Small intestine (tissue), 7 donors: ENCODE data around the gene TNFSF9. TPM values are rescaled to one million over a fixed set of nuclear protein-coding genes. Genes with fewer than 3 reads are reported as not detected.

Experiments
- DNase-seq, 2 donors: peaks; one replicate each; pipeline versions ENCODE4 v3.0.0 to v3.0.0-alpha.2; 2013
- FAIRE-seq: peaks from 2 replicates; lab custom pipeline; 2012; peaks lifted over from hg19 to GRCh38; lab: Jason Lieb, UNC
- H3K27ac ChIP-seq, 3 donors: one replicate each; pipeline ENCODE4 v1.5.1; 2013; ENCODE audit warnings: low read length in 2 of 3, mild to moderate bottlenecking in 2 of 3, control low read depth in 1 of 3, inconsistent platforms in 1 of 3, low read depth in 1 of 3, moderate library complexity in 1 of 3
- H3K27me3 ChIP-seq, 3 donors: one replicate each; pipeline ENCODE4 v1.6.1; 2013; ENCODE audit warnings: low read length in 3 of 3, inconsistent platforms in 1 of 3; ENCODE audit not compliant: control insufficient read depth in 3 of 3, insufficient read depth in 3 of 3
- H3K36me3 ChIP-seq, 3 donors: one replicate each; pipeline ENCODE4 v1.6.1; 2013; ENCODE audit warnings: low read length in 3 of 3, inconsistent platforms in 1 of 3, low read depth in 1 of 3, mild to moderate bottlenecking in 1 of 3, moderate library complexity in 1 of 3; ENCODE audit not compliant: control insufficient read depth in 3 of 3, insufficient read depth in 2 of 3
- H3K4me1 ChIP-seq, 3 donors: one replicate each; pipeline ENCODE4 v1.6.1; 2013; ENCODE audit warnings: low read length in 2 of 3, inconsistent platforms in 1 of 3, low read depth in 1 of 3, mild to moderate bottlenecking in 1 of 3, moderate library complexity in 1 of 3; ENCODE audit not compliant: control insufficient read depth in 3 of 3, insufficient read depth in 2 of 3
- H3K4me3 ChIP-seq, 3 donors: one replicate each; pipeline ENCODE4 v1.5.1; 2013; ENCODE audit warnings: low read length in 3 of 3, control low read depth in 1 of 3, inconsistent platforms in 1 of 3, low read depth in 1 of 3, mild to moderate bottlenecking in 1 of 3, moderate library complexity in 1 of 3
- H3K9me3 ChIP-seq, 2 donors: one replicate each; pipeline ENCODE4 v1.6.1; 2013; ENCODE audit warnings: low read depth in 1 of 2, low read length in 1 of 2; ENCODE audit not compliant: control insufficient read depth in 2 of 2, insufficient read depth in 1 of 2
- WGBS, 3 donors: extraction: QIAGEN DNeasy Blood & Tissue Kit; methylation state at CpG; one replicate each; pipeline ENCODE4 v1.1.7; 2013; 5-methylcytosine and 5-hydroxymethylcytosine counted together
- polyA plus RNA-seq, 4 donors: library from polyadenylated mRNA; stranded (reverse) in 3 of 4; unstranded in 1 of 4; fragments of 200-250 nt in 3 of 4; fragments of 120-200 nt in 1 of 4; gene quantifications; one replicate each; pipeline versions ENCODE4 v1.2.1 to v1.2.3, GENCODE V29; 2013
- donor health status: healthy with polysubstance abuse.
- donor health status: control.
- donor health status: control.
- donor health status: Bipolar disorder and iron deficiency.
- donor health status: healthy.

Gene TNFSF9
- polyA plus RNA-seq, 4 donors, result 0.22 to 0.37 TPM; not detected in 2

DNA sequence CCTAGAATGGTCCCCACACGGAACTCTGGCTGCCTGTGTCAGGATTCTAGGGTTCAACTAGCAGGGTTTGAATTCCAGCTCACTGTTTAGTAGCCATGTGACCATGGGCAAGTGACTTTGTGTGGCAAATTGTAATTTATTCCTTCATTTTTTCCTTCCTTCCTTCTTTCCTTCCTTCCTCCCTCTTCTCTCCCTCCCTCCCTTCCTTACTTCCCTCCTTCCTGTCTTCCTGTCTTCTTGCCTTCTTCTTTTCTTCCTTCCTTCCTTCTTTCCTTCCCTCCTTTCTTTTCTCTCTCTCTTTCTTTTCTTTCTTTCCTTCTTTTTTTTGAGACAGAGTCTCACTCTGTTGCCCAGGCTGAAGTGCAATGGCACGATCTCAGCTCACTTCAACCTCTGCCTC is 40.7 kb upstream of the TNFSF9 start:
- Histone ChIP-seq H3K4me3 (no peak overlapping the region), H3K36me3 (no peaks in the 10 kb centered on the region), H3K27me3 (peaks cover 0 to 2% (median 0%) of the 10 kb centered on the region in 3 donors), H3K4me1 (no peaks in the 10 kb centered on the region), H3K9me3 (peaks cover 0 to 6% of the 10 kb centered on the region in 2 donors), H3K27ac (no peak overlapping the region)
- WGBS, 3 donors, result 60 to 72% (median 61%) methylated on average over 2 of the region's 2 CpGs
- FAIRE-seq (no peak), DNase-seq (no peak)

DNA sequence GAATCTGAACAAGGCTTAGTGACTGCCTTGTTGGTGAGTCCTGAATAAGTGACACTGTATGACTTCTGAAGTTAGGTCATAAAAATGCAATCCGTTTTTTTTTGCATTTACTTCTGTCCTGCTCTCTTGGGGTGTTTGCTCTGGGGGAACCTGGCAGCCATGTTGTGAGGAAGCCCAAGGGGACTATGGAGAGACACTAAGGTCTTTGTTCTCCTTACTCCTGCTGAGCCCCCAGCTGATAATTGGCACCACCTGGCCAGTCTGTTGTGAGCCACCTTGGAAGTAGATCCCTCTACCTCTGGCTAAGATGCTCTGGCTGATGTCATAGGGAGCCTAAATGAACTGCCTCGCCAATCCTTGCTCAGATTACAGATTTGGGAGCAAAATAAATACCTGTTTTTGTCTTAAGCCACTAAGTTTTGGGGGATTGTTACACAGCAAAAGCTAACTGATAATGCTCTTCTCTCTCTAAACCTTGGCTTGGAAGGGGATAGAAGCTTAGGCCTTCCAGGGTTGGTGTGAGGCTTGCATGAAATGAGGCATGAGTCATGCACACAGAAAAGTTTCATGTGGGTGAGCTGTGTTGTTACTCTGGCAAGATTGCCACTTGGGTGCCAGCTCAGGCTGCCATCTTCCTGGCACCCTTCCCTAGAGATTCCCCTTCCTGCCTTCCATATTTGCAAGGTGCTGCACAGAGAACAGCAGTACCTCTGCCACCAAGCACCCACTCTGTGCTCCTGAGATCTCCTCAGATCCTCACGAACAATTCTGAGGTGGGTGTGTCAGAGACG is 38.8 kb upstream of the TNFSF9 start:
- FAIRE-seq (no peak), DNase-seq (no peak)
- H3K36me3 ChIP-seq, result no peaks in the 10 kb centered on the region
- H3K4me3 ChIP-seq, result no peak overlapping the region
- H3K27me3 ChIP-seq, result peaks cover 0 to 2% (median 0%) of the 10 kb centered on the region in 3 donors
- H3K27ac ChIP-seq, result no peak overlapping the region
- no peaks in the 10 kb centered on the region for H3K4me1 ChIP-seq
- H3K9me3 ChIP-seq, result peaks cover 0 to 6% of the 10 kb centered on the region in 2 donors
- WGBS, 3 donors, result 76 to 83% (median 77%) methylated on average over 4 of the region's 4 CpGs

DNA sequence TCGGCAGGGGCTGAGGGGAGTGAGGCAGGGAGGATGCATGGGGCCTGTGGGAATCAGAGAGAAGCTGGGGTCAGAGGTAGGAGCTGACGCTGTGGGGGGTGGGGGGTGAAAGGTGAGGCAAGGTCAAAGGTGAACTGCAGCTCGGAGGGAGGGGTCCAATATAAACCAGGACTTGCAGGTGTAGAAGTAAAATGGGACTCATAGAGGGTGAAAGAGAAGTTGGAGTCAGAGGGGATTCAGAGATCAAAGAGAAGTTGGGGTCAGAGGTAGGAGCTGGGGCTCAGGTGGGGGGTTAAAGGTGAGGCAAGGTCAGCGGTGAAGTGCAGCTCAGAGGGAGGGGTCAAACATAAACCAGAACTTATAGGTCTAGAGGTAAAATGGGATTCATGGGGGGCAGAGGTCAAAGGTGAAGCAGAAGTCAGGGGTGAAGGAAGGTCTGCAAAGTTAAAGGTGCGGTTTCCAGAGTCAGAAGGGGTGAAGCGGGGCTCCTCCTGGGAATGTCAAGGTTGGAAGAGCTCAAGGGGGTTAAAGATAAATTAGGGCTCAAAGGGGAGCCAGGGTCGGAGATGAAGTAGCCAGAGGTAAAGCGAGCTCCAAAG is 36.3 kb upstream of the TNFSF9 start:
- Histone ChIP-seq H3K27me3 (peaks cover 0 to 4% (median 2%) of the 10 kb centered on the region in 3 donors), H3K27ac (no peak overlapping the region), H3K4me3 (no peak overlapping the region), H3K9me3 (peaks cover 0 to 6% of the 10 kb centered on the region in 2 donors), H3K36me3 (no peaks in the 10 kb centered on the region), H3K4me1 (no peaks in the 10 kb centered on the region)
- 53 to 75% (median 68%) methylated on average over 8 of the region's 8 CpGs for WGBS, 3 donors
- no peak for FAIRE-seq
- DNase-seq, result no peak

DNA sequence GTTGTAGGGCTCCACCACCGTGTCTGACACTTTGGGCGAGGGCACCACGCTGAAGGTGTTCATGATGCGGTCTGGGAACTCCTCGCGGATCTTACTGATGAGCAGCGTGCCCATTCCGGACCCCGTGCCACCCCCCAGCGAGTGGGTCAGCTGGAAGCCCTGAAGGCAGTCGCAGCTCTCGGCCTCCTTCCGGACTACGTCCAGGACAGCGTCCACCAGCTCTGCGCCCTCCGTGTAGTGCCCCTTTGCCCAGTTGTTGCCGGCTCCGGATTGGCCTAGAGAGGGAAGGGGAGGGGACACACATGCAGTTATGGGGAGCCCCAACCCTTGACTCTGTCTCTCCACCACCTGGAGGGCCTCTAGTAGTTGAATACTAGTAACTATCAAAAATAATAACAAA is 34.9 kb upstream of the TNFSF9 start:
- no peaks in the 10 kb centered on the region for H3K36me3 ChIP-seq

DNA sequence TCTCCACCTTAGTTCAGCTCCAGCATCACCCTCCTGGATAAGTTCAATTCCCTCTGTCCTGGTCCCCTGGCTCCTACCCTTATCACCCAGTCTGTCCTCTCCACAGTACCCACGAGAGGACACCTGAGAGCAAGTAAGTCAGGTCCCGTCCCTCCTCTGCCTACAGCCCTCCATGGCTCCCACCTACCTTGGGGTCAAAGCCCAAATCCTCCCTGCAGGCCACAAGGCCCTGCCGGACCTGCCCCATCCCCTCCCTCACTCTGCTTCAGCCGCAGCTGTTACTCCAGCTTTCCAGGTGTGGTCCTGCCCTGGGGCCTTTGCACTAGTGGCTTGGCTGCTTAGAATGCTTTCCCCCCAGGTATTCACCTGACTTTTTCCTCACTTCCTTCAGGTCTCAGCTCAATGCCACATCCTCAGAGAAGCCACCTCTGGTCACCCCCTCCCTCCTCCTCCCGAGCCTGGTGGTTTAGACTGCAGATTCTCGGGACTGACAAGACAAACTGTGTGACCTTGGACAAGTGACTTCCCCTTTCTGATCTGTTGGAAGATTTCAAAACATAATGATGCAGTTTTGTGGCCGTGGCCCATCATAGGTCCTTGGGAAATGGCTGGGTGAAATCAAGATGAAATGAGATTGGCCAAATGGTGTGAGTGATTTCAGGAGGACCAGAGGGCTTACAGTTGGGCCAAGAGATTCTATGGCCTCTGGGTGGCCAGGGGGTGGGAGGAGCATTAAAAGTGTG is 32.4 kb upstream of the TNFSF9 start:
- no peak overlapping the region for H3K4me3 ChIP-seq
- FAIRE-seq, result no peak

More for the DNA sequence above, 34.9 kb upstream of the TNFSF9 start:
- Histone ChIP-seq H3K9me3 (peaks cover 0 to 6% of the 10 kb centered on the region in 2 donors), H3K27ac (no peak overlapping the region), H3K4me3 (no peak overlapping the region), H3K4me1 (no peaks in the 10 kb centered on the region), H3K27me3 (peaks cover 1 to 14% (median 5%) of the 10 kb centered on the region in 3 donors)
- WGBS, 3 donors, result 95 to 96% (median 95%) methylated on average over 19 of the region's 19 CpGs
- FAIRE-seq (no peak), DNase-seq (no peak)

DNA sequence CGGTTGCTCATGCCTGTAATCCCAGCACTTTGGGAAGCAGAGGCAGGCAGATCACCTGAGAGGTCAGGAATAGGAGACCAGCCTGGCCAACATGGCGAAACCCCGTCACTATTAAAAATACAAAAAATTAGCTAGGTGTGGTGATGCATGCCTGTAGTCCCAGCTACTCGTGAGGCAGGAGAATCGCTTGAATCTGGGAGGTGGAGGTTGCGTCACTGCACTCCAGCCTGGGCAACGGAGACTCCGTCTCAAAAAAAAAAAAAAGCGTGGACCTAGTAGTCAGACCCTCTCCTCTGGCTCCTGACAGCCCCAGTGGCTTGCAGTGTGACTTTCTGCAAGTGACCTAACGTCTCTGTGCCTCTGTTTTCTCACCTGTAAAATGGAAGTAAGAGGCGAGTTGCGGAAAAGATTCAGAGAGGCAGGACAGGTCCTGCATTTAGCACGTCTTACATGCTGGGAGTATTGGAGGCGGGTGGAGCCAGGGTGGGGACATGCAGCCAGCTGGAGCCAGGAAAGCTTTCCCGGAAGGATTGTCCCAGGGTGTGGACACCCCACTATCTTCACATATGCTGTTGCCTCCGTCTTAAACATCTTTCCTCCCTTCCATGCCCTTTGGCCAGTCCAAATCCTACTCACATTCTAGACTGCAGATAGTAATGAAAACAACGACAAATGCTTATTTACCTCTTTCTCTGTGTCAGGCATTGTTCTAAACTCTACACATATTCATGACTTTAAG is 31.6 kb upstream of the TNFSF9 start:
- Histone ChIP-seq H3K36me3 (no peaks in the 10 kb centered on the region), H3K27ac (no peak overlapping the region), H3K4me1 (no peaks in the 10 kb centered on the region), H3K27me3 (peaks cover 2 to 37% (median 12%) of the 10 kb centered on the region in 3 donors), H3K4me3 (no peak overlapping the region), H3K9me3 (no peaks in the 10 kb centered on the region)
- DNase-seq, result no peak
- 50 to 69% (median 66%) methylated on average over 17 of the region's 17 CpGs for WGBS, 3 donors
- no peak for FAIRE-seq

More for the DNA sequence above, 32.4 kb upstream of the TNFSF9 start:
- Histone ChIP-seq H3K9me3 (no peaks in the 10 kb centered on the region), H3K27ac (no peak overlapping the region), H3K27me3 (peaks cover 2 to 35% (median 12%) of the 10 kb centered on the region in 3 donors), H3K36me3 (no peaks in the 10 kb centered on the region), H3K4me1 (no peaks in the 10 kb centered on the region)
- no peak for DNase-seq
- 51 to 69% (median 55%) methylated on average over 7 of the region's 7 CpGs for WGBS, 3 donors

DNA sequence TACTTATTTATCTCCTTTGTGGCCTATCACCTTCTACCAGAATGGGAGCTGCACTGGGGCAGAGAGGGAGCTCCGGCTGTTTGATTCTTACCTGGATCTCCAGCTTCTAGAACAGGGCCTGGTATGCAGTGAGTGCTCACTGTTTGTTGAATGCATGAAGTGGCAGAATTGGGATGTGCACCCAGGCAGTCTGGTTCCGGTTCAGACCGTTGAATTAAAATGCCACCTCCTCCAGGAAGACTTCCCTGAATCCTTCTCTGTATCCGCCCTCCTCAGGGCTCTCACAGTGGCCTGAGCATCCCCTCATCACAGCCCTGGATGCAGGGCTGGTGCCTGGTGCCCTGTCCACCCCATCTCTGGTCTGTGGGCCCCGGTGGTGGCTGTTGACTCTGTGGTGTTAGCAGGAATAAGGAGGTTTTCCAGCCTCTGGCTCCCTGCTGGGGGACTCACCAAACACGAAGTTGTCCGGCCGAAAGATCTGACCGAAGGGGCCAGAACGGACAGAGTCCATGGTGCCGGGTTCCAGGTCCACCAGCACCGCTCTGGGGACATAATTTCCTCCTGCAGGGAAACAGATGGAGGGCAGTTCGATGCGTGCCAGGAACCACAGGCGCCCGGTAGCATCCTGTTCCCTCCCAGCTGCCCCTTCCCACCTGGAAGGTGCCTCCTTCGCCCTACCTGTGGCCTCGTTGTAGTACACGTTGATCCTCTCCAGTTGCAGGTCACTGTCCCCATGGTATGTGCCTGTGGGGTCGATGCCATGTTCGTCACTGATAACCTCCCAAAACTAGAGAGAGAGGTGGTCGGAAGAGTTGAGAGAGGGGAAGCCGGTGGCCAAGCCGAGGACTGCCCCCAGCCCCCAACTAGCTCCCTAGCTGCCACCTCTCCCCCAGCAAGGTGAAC is 29.7 kb upstream of the TNFSF9 start:
- no peak overlapping the region for H3K4me3 ChIP-seq
- WGBS, 3 donors, result 57 to 69% (median 64%) methylated on average over 24 of the region's 24 CpGs
- no peak overlapping the region for H3K27ac ChIP-seq

More for the DNA sequence above, 29.7 kb upstream of the TNFSF9 start:
- FAIRE-seq, result no peak
- Histone ChIP-seq H3K36me3 (no peaks in the 10 kb centered on the region), H3K9me3 (no peaks in the 10 kb centered on the region), H3K27me3 (peaks cover 2 to 37% (median 12%) of the 10 kb centered on the region in 3 donors), H3K4me1 (no peaks in the 10 kb centered on the region)
- DNase-seq, result no peak
